Uterus (tissue), 4 donors: ENCODE data around the gene ADRA2B. TPM values are rescaled to one million over a fixed set of nuclear protein-coding genes. Genes with fewer than 3 reads are reported as not detected.

Experiments
- DNase-seq, 2 donors: peaks; one replicate each; pipeline ENCODE4 v3.0.0-alpha.2; 2019 to 2020
- H3K27ac ChIP-seq, 2 donors: fragments of 200-600 bp; sonication (generic); 1 replicate in 1 of 2; 2 replicates in 1 of 2; pipeline ENCODE4 v1.5.1; 2016 to 2018
- H3K27me3 ChIP-seq, 2 donors: fragments of 200-600 bp; sonication (generic); one replicate each; pipeline ENCODE4 v1.5.1; 2018 to 2019; ENCODE audit warnings: control low read depth in 1 of 2
- H3K36me3 ChIP-seq, 2 donors: fragments of 200-600 bp; sonication (generic); one replicate each; pipeline ENCODE4 v1.5.1; 2019; ENCODE audit warnings: control low read depth in 1 of 2
- H3K4me1 ChIP-seq, 2 donors: fragments of 200-600 bp; sonication (generic); one replicate each; pipeline ENCODE4 v1.5.1; 2018 to 2019; ENCODE audit warnings: control low read depth in 1 of 2
- H3K4me3 ChIP-seq, 2 donors: fragments of 200-600 bp; sonication (generic); 1 replicate in 1 of 2; 2 replicates in 1 of 2; pipeline ENCODE4 v1.5.1; 2018 to 2019; ENCODE audit warnings: mild to moderate bottlenecking in 1 of 2
- H3K9me3 ChIP-seq, 2 donors: fragments of 200-600 bp; sonication (generic); one replicate each; pipeline ENCODE4 v1.5.1; 2019; ENCODE audit warnings: control low read depth in 1 of 2
- CTCF ChIP-seq, 4 experiments: fragments of 200-600 bp in 2 of 4; fragments of 450-650 bp in 2 of 4; sonication (generic) in 2 of 4; IDR thresholded peaks; one replicate each; pipeline ENCODE4 v1.5.1; 2016 to 2019; ENCODE audit warnings: antibody characterized with exemption in 4 of 4, mild to moderate bottlenecking in 2 of 4, moderate library complexity in 1 of 4
- POLR2A ChIP-seq, 2 donors: fragments of 450-650 bp; IDR thresholded peaks; one replicate each; pipeline ENCODE4 v1.6.1; 2016; ENCODE audit warnings: antibody characterized with exemption in 2 of 2, mild to moderate bottlenecking in 1 of 2, moderate library complexity in 1 of 2
- intact Hi-C: fragments of 100-400 bp; cut with DNase I; formaldehyde crosslinking; loops from one replicate; pipeline ENCODE4 v1.15.1; 2023; ENCODE audit warnings: low total_unique reads
- total RNA-seq, 4 donors: library from RNA; depleted of rRNA in 3 of 4; stranded (reverse); fragments of >200 nt in 3 of 4; gene quantifications; one replicate each; pipeline versions ENCODE4 v1.1.0 to v1.2.4, GENCODE V29; 2014 to 2023
- donor health status: DM: yes; HTN: yes; CAD: no.

ADRA2B gene
- total RNA-seq, 4 donors from 2014 or later: 0.51 to 5.4 (median 2.6) TPM; not detected in 1

- intact Hi-C loops: no loop called here
- Histone ChIP-seq H3K36me3 (no peaks in the 10 kb centered on the region), H3K27ac (no peak overlapping the region), H3K27me3 (peaks cover 0 to 12% of the 10 kb centered on the region in 2 donors), H3K4me1 (peaks cover 0 to 13% of the 10 kb centered on the region in 2 donors), H3K4me3 (no peak overlapping the region), H3K9me3 (no peaks in the 10 kb centered on the region)
- no peak for DNase-seq
- TF ChIP-seq POLR2A (IDR thresholded peaks at IDR 0.05): no peak
- TF ChIP-seq CTCF (IDR thresholded peaks at IDR 0.05): no peak
These were observed 1.3 kb downstream of the ADRA2B start for GRCh38 chr2:96114903-96115581.

DNA sequence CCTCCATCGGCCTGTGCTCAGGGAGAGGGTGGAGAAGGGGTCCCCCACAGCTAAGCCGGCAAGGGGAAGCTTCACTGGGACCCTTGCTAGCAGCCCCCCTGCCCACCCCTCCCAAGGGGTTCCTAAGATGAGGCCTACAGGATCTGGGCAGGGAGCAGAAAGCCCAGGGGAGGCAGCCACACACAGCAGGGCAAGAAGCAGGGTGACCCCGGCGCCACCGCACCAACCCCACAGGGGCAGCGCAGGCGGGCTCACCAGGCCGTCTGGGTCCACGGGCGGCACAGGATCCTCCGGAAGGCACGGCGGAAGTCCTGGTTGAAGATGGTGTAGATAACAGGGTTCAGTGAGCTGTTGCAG, 1.8 kb downstream of the ADRA2B start:
- DNase-seq: no peak
- intact Hi-C loops: no loop called here
- Histone ChIP-seq H3K4me1 (peaks cover 0 to 13% of the 10 kb centered on the region in 2 donors), H3K27me3 (peaks cover 0 to 12% of the 10 kb centered on the region in 2 donors), H3K9me3 (no peaks in the 10 kb centered on the region), H3K36me3 (no peaks in the 10 kb centered on the region), H3K27ac (no peak overlapping the region), H3K4me3 (no peak overlapping the region)
- TF ChIP-seq CTCF (IDR thresholded peaks at IDR 0.05): no peak
- no peak for TF ChIP-seq POLR2A (IDR thresholded peaks at IDR 0.05)

GRCh38 chr2:96113951-96114350, 2.4 kb downstream of the ADRA2B start:
- H3K27ac ChIP-seq: no peak overlapping the region
- H3K9me3 ChIP-seq: no peaks in the 10 kb centered on the region
- peaks cover 0 to 13% of the 10 kb centered on the region in 2 donors for H3K4me1 ChIP-seq
- intact Hi-C loops: no loop called here
- no peaks in the 10 kb centered on the region for H3K36me3 ChIP-seq
- DNase-seq: no peak
- TF ChIP-seq CTCF (IDR thresholded peaks at IDR 0.05): no peak
- TF ChIP-seq POLR2A (IDR thresholded peaks at IDR 0.05): no peak
- H3K4me3 ChIP-seq: no peak overlapping the region
- H3K27me3 ChIP-seq: peaks cover 0 to 12% of the 10 kb centered on the region in 2 donors

DNA sequence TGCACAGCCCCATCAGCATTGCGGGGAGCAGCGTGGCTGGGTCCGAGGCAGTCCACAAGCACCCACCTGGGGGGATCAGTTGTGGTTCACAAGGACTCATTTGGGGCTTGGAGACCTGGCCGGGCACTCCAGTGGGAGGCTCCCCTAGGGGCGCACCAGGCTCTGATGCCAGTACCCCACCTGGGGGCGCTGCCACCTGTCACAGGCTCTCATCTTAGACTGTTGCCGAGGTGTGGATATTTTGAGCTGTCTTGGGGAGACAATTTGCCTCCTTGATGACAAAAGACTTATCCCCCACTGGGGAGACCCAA, 3.0 kb downstream of the ADRA2B start:
- Histone ChIP-seq H3K4me1 (peaks cover 0 to 13% of the 10 kb centered on the region in 2 donors), H3K27me3 (peaks cover 0 to 12% of the 10 kb centered on the region in 2 donors), H3K4me3 (no peak overlapping the region), H3K36me3 (no peaks in the 10 kb centered on the region), H3K27ac (no peak overlapping the region), H3K9me3 (no peaks in the 10 kb centered on the region)
- intact Hi-C loops: no loop called here
- DNase-seq: no peak
- TF ChIP-seq POLR2A (IDR thresholded peaks at IDR 0.05) (no peak), CTCF (IDR thresholded peaks at IDR 0.05) (no peak)

DNA sequence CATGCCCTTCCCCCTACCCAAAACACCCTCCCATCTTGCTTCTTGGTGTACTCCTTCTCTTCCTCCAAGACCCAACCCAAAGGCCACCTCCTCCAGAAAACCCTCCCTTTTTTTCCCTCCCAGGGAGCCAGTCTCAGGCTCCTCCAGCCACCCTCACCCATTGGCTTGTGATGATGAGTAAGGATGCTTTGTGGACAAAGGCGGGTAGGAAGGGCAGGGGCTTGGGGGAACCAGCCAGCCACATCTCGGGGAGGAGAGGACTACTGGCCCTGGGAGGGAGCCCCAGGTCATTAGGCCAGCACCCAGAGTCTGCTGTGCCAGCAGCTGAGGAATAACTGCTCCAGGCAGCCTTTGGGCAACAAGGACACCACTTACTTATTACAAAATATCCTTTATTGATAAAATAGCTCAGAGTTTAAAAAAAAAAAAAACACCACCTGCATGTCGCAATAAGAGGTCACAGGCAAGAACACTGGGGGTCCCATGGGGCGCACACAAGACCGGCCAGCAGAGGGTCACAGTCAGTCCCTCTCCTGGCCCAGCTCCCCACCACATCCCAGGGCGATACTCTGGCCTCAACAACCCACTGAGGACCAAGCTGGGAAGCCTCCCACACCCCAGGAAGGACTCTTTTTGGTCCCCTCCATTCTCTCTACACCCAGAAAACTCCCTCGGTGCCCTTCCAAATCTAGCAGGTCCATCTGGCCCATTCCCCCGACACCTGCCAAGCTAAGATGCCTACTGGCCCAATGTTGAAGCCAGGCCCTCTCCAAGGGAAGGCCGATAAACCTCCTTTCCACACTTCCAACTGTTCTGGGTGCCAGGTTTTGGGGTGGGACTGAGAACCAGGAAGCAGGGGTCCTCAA, 3.6 kb downstream of the ADRA2B start:
- no peak overlapping the region for H3K4me3 ChIP-seq
- H3K4me1 ChIP-seq: peaks cover 0 to 13% of the 10 kb centered on the region in 2 donors
- no peak for DNase-seq
- H3K9me3 ChIP-seq: no peaks in the 10 kb centered on the region
- H3K27ac ChIP-seq: no peak overlapping the region
- no peaks in the 10 kb centered on the region for H3K36me3 ChIP-seq
- intact Hi-C loops: no loop called here
- TF ChIP-seq CTCF (IDR thresholded peaks at IDR 0.05) (no peak), POLR2A (IDR thresholded peaks at IDR 0.05) (no peak)
- peaks cover 0 to 12% of the 10 kb centered on the region in 2 donors for H3K27me3 ChIP-seq
